ENCODE results near the gene DR1.

DR1 gene

DNA sequence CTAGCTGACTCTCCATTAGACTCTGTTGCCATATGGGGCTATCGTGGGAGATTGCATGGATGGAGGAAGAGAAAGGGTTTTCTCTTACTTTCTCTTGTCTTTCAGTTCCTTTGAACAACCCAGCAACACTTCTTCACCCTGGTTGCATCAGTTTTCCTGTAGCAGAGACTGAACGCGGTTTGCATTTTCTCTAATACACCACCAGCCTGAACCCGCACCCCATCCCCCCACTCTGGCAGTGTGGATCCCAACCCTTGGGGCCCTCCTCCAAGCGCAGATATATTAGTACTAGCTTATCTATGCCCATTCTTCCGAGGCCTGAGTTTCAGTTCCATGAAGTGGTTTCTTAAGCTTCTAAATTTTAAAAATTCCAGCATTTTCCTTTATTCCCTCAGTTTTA is 12.6 kb downstream of the DR1 start:
- no peak for DNase-seq
- Histone ChIP-seq H3K9me3 (replicated peaks; ENCODE audit: insufficient read depth, low read length) (no peaks in the 10 kb centered on the region), H3K27ac (ENCODE audit: low read length) (no peak overlapping the region)

DNA sequence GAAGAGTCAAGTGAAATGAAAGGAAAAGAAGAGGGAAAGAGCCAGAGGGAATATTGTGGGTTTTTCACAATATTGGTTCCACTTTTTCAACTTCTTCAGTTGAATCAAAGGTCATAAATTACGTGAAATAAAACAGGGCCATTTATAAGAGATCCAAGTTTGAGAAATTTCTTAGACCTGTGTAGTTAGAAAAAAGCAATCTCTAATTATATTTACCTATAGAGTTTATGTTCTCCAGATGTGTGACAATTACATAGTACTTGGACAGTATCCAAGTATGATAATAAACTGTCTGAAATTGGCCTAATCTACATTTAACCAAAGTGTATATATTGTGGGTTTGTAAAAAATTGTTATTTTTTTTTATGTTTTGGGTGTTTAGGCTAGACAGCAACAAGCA is 14.4 kb downstream of the DR1 start:
- Histone ChIP-seq H3K4me3 (ENCODE audit: low read length) (no peak overlapping the region), H3K9me2 (replicated peaks; ENCODE audit: insufficient read depth, low read length) (no peaks in the 10 kb centered on the region), H3K4me2 (ENCODE audit: low read depth, low read length) (no peak overlapping the region), H2AFZ (ENCODE audit: low read length) (no peak overlapping the region), H3K9me3 (replicated peaks; ENCODE audit: insufficient read depth, low read length) (no peaks in the 10 kb centered on the region), H4K20me1 (ENCODE audit: insufficient read depth, low read length) (no peaks in the 10 kb centered on the region), H3K79me2 (ENCODE audit: low read length) (peaks cover 47% of the 10 kb centered on the region), H3K27me3 (replicated peaks; ENCODE audit: insufficient read depth, low read length) (no peaks in the 10 kb centered on the region), H3K9ac (ENCODE audit: low read length) (no peak overlapping the region), H3K36me3 (replicated peaks; ENCODE audit: insufficient read depth, low read length) (no peaks in the 10 kb centered on the region; the same call in 1 of the 2 replicates), H3F3A (ENCODE audit: insufficient read depth, low read length) (no peaks in the 10 kb centered on the region), H3K4me1 (ENCODE audit: low read length) (no peaks in the 10 kb centered on the region), H3K27ac (ENCODE audit: low read length) (no peak overlapping the region)
- no peak for TF ChIP-seq EZH2 (optimal IDR thresholded peaks at IDR 0.05; ENCODE audit: low read depth, low read length)
- TF ChIP-seq, protein P1, sequence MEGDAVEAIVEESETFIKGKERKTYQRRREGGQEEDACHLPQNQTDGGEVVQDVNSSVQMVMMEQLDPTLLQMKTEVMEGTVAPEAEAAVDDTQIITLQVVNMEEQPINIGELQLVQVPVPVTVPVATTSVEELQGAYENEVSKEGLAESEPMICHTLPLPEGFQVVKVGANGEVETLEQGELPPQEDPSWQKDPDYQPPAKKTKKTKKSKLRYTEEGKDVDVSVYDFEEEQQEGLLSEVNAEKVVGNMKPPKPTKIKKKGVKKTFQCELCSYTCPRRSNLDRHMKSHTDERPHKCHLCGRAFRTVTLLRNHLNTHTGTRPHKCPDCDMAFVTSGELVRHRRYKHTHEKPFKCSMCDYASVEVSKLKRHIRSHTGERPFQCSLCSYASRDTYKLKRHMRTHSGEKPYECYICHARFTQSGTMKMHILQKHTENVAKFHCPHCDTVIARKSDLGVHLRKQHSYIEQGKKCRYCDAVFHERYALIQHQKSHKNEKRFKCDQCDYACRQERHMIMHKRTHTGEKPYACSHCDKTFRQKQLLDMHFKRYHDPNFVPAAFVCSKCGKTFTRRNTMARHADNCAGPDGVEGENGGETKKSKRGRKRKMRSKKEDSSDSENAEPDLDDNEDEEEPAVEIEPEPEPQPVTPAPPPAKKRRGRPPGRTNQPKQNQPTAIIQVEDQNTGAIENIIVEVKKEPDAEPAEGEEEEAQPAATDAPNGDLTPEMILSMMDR (IDR thresholded peaks at IDR 0.05; ENCODE audit: low read length) = no peak
- TF ChIP-seq EZH2phosphoT487 (IDR thresholded peaks at IDR 0.05; ENCODE audit: low read length) = no peak
- DNase-seq = no peak

More for the DNA sequence above, 12.6 kb downstream of the DR1 start:
- no peaks in the 10 kb centered on the region for H3K4me1 ChIP-seq (ENCODE audit: low read length)
- H3K9me2 ChIP-seq (replicated peaks; ENCODE audit: insufficient read depth, low read length) = no peaks in the 10 kb centered on the region
- no peak overlapping the region for H3K4me3 ChIP-seq (ENCODE audit: low read length)
- no peaks in the 10 kb centered on the region for H4K20me1 ChIP-seq (ENCODE audit: insufficient read depth, low read length)
- H3F3A ChIP-seq (ENCODE audit: insufficient read depth, low read length) = no peaks in the 10 kb centered on the region
- H2AFZ ChIP-seq (ENCODE audit: low read length) = no peak overlapping the region
- TF ChIP-seq EZH2phosphoT487 (IDR thresholded peaks at IDR 0.05; ENCODE audit: low read length) = no peak
- no peak for TF ChIP-seq EZH2 (optimal IDR thresholded peaks at IDR 0.05; ENCODE audit: low read depth, low read length)
- TF ChIP-seq, protein P1 (IDR thresholded peaks at IDR 0.05; ENCODE audit: low read length) = no peak
- no peaks in the 10 kb centered on the region for H3K27me3 ChIP-seq (replicated peaks; ENCODE audit: insufficient read depth, low read length)
- no peak overlapping the region for H3K9ac ChIP-seq (ENCODE audit: low read length)
- H3K36me3 ChIP-seq (replicated peaks; ENCODE audit: insufficient read depth, low read length) = no peaks in the 10 kb centered on the region; the same call in 1 of the 2 replicates
- H3K4me2 ChIP-seq (ENCODE audit: low read depth, low read length) = no peak overlapping the region
- H3K79me2 ChIP-seq (ENCODE audit: low read length) = peaks cover 64% of the 10 kb centered on the region

DNA sequence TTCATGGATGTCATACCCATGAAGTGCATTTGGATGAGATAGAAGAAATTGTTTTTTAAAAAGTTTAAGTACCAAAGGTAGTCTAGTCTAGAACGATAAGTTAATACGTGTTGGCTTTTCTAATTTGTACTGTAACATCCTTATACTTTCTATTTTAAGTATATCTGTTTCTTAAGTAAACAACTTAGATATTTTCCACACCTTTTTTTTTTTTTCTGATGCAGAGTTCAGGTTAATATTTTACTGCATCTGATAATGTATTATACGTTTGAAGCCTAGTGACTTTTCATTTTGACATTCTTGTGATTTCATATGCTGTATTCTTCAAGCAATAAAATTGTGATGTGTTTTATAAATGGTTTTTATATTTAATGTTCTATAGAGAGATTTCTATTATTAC is 16.5 kb downstream of the DR1 start:
- no peak overlapping the region for H3K9ac ChIP-seq (ENCODE audit: low read length)
- no peaks in the 10 kb centered on the region; the same call in 1 of the 2 replicates for H3K36me3 ChIP-seq (replicated peaks; ENCODE audit: insufficient read depth, low read length)
- DNase-seq = no peak
- no peaks in the 10 kb centered on the region for H3F3A ChIP-seq (ENCODE audit: insufficient read depth, low read length)
- H3K4me3 ChIP-seq (ENCODE audit: low read length) = no peak overlapping the region
- TF ChIP-seq, protein P1 (IDR thresholded peaks at IDR 0.05; ENCODE audit: low read length) = no peak
- H3K4me1 ChIP-seq (ENCODE audit: low read length) = no peaks in the 10 kb centered on the region
- no peaks in the 10 kb centered on the region for H3K27me3 ChIP-seq (replicated peaks; ENCODE audit: insufficient read depth, low read length)
- H4K20me1 ChIP-seq (ENCODE audit: insufficient read depth, low read length) = no peaks in the 10 kb centered on the region
- H3K79me2 ChIP-seq (ENCODE audit: low read length) = peaks cover 28% of the 10 kb centered on the region
- no peaks in the 10 kb centered on the region for H3K9me2 ChIP-seq (replicated peaks; ENCODE audit: insufficient read depth, low read length)
- no peak overlapping the region for H2AFZ ChIP-seq (ENCODE audit: low read length)
- no peaks in the 10 kb centered on the region for H3K9me3 ChIP-seq (replicated peaks; ENCODE audit: insufficient read depth, low read length)
- H3K27ac ChIP-seq (ENCODE audit: low read length) = no peak overlapping the region
- H3K4me2 ChIP-seq (ENCODE audit: low read depth, low read length) = no peak overlapping the region
